Islet precursor cell (in vitro differentiated cells): Measurements from ENCODE around the gene HMGB4.

ENCODE experiments used
- DNase-seq: peaks from one replicate; pipeline ENCODE4 v3.0.0-alpha.2; 2018

HMGB4 gene

GRCh38 chr1:33849211-33849610 is 14.7 kb upstream of the HMGB4 start:
- DNase-seq = no peak

DNA sequence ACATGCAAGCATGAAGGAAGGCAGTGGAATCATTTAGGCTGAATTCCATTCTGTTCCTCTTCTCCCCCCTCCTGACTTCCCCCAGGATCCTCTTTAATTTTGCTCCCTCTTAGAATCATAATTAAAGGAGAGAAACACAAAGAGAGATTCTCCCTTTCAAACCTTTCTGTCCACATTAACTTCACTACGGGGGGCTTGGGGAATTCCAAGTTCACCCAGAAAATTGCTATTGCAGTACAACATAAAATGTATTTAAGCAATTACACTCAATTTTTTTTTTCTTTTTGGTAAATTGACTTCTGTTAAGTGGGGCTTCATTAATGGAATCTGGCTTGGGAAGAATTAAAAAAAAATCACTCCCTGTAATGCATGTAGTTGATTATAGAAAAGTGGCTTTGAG is 13.4 kb upstream of the HMGB4 start:
- no peak for DNase-seq

DNA sequence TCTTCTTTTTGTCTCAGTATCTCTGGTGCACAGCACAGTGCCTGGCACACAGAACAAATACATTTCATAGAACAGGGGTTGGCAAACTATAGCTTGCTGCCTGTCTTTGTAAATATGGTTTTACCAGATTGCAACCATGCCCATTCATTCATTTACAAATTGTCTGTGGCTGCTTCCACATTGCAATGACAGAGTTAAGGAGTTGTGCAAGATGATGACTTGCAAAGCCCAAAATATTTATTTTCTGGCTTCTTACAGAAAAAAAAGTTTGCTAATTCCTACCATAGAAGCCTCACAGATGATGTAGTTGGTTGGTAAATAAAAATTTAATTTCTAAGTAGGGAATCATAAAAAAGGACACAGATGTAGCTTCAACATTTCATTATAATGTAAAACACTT is 11.2 kb upstream of the HMGB4 start:
- DNase-seq = no peak

DNA sequence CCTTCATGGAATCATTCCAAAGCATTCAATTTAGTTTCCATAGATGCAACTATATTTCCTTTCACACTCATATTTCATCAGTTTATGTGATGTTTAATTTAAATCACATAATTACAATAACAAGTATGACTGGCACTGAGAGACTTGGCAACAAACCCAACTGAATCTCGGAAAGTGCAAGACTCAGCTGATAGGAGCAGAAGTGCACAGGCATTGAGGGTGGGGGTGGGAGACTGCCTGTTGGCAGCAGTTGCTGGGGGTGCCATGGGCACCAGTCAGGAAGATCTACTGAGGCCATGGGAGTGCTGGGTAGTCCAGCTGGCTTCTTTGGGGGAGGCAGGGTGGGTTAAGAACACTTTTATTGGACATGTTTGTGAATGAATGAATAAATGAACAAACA is 10.4 kb upstream of the HMGB4 start:
- DNase-seq = no peak

DNA sequence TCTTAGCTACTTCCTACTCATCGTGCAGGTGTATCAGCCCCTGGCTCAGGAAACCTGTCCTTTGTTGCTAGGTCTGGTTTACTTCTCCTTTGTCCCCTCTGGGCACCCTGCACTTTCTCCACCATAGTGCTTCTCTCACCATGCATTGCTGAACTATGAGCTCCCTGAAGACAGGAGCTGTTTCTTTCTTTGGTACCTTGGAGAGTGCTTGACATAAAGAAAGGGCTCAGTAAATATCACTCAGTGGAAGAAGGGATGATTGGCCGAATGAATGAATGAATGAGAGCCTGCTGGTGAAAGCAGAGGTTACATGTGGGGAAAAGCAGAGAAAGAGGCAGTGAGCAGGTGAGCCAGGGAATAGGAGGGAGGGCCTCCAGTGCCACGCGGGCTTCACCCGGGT is 9.8 kb upstream of the HMGB4 start:
- no peak for DNase-seq

DNA sequence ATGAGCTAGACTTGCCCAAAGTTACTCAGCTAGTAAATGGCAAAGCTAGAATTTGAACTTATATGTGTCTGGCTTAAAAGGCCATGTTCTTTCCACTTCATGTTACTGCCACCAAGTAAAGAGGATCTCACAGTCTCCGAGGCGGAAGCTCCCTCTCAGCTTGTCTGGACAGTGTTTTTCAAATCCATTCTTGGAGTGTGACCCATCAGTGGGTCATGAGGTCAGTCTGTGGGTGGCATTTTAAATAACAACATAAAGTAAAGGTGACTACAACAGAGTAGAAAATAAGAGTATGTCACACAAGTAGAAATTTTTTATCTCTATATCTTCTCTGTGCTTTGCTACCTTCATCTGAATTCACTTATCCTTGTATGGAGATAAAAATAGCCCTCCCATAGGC is 3.2 kb upstream of the HMGB4 start:
- DNase-seq = no peak

DNA sequence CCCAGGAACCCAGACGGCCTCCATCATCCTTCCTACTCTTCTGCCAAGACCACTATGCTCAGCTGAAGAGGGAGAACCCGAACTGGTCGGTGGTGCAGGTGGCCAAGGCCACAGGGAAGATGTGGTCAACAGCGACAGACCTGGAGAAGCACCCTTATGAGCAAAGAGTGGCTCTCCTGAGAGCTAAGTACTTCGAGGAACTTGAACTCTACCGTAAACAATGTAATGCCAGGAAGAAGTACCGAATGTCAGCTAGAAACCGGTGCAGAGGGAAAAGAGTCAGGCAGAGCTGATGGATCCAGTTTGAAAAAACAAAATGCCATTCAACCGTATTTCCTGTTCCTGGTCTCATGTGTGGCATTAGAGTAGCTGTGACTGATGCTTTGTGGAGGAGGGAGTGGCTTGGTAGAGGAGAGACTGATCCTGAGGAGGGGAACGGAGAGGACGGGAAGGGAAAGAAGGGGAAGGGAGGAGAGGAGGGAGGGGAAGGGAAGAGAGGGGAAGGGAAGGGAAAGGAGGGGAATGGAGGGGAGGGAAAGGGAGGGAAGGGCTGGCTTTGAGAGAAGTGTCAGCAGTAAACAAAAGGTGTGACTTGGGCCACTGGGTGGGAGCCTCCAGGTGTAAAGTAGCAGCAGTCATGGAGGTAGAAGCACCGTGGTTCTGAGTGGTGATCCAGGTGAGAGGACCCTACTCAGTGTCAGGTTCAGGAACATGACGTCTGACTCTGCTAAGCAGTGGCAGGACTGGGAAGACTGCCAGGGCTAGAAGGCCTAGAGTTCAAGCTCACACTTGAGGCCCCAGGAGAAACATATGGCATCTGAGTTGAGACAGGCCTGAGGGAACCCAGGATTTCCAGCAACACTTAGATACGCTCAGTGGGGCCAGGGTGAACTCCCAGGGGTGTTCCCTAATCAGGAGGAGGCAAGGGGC is 846 bp downstream of the HMGB4 start:
- DNase-seq = no peak

- no peak for DNase-seq
Measured at GRCh38 chr1:33866281-33866680, 2.4 kb downstream of the HMGB4 start.

DNA sequence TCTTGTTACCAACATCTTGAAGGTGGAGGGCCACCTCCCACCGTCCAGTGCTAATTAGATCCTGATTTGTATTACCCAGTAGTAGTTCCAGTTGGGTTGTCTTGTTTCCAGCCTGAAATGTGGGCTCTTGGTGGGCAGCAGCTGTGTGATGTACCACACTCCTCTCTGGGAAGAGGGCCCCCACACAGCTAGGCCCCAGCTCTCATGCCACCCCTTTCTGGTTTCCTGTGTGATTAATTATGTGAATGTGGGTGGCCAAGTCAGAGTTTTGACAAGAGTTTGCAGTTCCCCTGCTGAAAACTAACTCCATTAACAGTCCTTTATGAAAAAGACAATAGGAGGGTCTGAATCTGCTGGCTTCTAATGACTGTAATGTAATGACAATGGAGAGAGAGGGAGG is 3.8 kb downstream of the HMGB4 start:
- no peak for DNase-seq

- no peak for DNase-seq
Measured at GRCh38 chr1:33872275-33872674, 8.4 kb downstream of the HMGB4 start.

- DNase-seq = no peak
Measured at GRCh38 chr1:33872683-33873082, 8.8 kb downstream of the HMGB4 start.

DNA sequence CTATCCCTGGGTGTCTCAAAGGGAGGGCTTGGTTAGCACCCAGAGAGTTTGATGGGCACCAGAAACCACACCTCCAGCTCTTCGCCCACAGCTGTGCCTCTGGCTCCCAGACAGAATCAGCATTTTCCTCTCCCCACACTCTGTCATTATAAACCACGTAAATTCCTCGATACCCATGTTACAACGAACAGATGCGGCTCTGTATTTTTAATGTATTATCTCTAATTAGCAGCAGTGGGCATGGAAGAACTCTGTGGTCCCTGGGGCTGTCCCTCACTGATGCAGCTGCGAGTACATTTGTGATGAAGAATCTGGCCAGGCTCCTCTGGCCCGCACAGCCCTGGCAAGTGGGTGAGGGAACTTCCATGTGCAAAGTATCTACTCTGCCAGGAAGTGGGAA is 10.8 kb downstream of the HMGB4 start:
- no peak for DNase-seq

DNA sequence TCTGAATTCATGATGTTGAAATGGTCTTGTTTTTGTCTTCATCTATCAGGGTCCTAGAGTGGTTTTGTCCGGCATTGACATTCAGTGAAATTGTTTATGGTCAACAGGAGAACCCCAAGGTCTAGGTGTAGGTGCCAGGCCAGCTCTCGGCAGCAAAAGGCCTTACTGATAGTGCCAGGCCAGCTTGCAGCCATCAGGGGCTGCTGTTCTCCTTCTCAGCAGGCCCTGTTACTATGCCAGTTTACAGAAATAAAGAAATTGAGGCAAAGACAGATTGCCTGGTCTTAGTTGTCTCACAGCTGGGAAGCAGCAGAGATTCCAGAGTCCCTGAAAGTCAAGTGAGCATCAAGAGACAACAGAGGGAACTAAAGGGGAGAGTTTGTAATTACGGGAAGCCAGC is 12.0 kb downstream of the HMGB4 start:
- DNase-seq = no peak

DNA sequence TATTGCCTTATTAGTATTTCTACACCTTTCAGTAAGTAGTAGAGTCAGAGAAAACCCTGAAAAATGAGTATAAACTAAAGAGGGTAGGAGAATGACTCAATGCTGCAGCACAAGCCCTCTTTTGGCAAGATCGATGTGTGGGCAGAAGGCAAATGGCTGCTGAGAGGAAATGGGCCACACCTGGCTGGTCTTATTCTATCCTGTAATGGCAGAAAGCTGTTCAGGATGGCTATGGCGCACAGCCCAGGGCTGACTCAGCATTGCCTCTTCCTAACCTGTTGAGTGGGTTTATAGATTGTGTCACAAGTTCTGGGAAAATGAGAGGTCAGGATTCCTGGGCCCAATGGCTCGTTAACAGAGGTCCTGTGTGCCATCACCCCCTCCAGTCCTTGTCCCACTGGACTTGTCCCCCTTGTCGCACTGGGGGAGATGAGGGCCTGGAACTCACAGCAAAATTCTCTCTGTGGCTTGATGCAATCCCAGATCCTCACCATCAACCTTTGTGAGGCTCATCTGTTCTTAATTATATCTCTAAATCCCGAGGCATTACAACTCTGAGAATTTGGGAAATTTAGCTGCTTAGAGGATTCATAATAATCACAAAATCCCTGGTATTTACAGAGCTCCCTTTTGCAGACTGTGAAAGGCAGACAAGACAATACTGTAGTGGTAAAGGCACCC is 13.2 kb downstream of the HMGB4 start:
- DNase-seq = no peak

- no peak for DNase-seq
Measured at GRCh38 chr1:33878392-33878791, 14.5 kb downstream of the HMGB4 start.

DNA sequence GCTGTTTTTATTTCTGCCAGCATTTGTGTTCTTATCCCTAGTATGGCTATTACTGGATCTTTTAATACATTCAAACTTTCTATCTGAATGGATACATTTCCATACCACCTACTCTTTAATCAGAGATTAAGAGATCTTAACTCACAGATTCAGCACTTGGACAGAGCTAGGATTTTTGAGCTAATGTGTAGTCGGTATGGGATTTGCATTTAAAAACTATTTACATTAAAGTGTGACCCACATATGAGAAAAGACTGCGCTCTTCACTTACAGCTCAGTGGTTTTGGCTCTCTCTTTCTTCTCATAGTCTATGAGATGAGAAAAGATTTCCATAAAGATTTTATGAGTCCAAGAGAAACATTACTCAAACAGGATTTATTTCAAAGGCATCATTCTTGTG is 16.4 kb downstream of the HMGB4 start:
- DNase-seq = no peak

GRCh38 chr1:33886496-33886895 is 22.6 kb downstream of the HMGB4 start:
- DNase-seq = no peak

- DNase-seq = no peak
Measured at GRCh38 chr1:33893147-33893830, 29.4 kb downstream of the HMGB4 start.

DNA sequence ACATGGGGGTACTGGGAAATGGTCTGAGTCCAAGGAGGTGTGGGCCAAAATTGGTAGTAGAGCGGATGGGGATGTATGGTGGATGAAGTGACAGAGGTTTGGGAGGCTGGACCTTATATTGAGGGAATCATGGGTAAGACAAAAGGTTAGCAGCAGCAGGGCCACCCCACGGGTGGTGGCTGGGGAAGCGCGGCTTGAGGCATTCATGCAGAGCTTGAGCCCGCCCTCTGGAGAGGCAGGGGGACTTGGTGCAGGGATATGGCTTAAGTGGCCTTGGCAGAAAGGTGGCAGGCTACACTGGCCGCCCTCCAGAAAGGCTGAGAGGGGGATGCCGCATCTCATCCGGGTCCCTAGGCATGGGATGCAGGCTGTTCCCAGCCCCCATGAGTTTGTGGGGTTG is 31.5 kb downstream of the HMGB4 start:
- no peak for DNase-seq

GRCh38 chr1:33895976-33896375 is 32.1 kb downstream of the HMGB4 start:
- DNase-seq = no peak

DNA sequence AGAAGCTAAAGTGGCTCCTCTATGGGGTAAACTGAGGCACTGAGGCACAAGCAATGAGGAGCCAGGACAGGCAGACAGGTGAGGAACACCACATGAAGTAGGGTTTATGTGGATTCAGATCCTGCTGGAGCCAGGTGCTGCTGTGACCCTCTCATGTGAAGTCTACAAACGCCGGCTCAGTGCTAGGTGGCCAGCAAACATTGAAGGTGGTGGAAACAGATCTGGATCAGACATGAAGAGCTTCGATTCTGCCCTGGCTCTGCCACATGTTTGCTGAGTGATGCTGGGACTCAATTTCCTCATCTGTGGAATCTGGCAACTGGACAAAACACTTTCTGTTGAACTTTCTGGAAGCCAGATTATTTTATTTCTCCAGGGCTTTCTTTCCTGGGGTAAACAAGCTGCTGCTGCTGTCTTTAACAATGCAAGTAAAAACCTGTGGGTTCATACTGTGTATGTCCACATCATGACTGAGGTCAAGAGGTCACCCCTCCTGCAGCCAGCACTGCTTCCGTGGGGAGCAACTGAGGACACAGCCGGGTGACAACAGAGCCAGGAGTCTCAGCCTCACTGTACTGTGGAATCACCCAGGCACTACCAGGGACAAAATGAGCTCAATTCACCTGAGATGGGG is 33.3 kb downstream of the HMGB4 start:
- no peak for DNase-seq

DNA sequence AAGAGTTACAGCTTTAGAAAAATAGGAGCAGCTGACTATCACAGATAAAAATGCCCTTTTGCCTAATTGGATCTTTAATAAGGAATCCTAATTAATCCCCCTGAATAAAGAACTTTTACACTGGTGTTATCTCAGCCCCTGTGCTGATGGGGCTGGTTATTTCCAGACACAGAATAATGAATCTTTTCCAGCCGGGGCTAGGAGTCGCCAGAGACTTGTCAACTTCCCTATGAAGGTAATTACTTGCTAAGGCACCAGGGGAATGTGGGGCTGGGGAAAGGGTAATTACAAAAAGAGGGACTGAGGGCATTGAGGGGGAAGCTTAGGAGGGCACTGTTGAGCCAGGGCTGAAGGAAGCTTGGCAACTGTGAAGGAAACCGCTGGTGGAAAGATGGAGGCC is 34.5 kb downstream of the HMGB4 start:
- no peak for DNase-seq

- DNase-seq = no peak
Measured at GRCh38 chr1:33898881-33899280, 35.0 kb downstream of the HMGB4 start.
